ENCODE results near the gene NR0B2. TPM values are rescaled to one million over a fixed set of nuclear protein-coding genes. Genes with fewer than 3 reads are reported as not detected.
A peak's percentile ranks its signal among the peaks of the same experiment; 100 is the strongest.

The NR0B2 gene
- total and polyA plus RNA-seq, 12 donors = 2.7 to 14.7 (median 6.1) TPM

DNA sequence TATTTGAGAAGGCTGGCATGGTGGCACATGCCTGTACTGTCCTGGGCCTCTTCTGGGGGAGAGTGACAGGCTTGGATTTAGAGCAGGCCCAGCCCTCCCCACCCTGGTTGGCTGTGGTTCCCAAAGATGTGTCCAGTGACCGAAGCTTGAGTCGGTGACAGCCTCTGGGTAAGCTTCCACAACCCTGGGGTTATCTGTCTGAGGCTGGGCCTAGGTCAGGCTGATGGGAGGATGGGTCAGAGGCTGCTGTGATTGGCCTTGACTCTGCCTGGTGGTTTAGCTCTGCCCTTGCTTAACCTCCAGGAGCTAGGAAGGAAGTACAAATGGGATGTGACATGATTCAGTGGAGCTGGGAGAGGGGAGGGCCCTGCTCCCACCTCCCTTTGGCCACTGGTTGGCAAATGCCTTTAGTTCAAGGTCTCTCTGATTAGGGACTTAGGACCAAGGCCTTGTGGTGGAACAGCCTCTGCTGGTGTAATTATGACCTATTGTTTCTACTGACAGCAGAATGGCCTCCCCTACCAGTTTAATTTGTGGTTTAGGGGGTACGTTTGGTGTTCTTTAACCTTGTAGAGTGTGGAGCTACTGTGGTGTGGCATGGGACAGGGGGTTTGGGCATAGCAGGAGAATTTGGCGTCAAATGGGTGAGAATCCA, 24.4 kb upstream of the NR0B2 start:
- WGBS, 2 donors = 60 to 64% methylated on average over 4 of the region's 4 CpGs
- TF ChIP-seq, protein P1, sequence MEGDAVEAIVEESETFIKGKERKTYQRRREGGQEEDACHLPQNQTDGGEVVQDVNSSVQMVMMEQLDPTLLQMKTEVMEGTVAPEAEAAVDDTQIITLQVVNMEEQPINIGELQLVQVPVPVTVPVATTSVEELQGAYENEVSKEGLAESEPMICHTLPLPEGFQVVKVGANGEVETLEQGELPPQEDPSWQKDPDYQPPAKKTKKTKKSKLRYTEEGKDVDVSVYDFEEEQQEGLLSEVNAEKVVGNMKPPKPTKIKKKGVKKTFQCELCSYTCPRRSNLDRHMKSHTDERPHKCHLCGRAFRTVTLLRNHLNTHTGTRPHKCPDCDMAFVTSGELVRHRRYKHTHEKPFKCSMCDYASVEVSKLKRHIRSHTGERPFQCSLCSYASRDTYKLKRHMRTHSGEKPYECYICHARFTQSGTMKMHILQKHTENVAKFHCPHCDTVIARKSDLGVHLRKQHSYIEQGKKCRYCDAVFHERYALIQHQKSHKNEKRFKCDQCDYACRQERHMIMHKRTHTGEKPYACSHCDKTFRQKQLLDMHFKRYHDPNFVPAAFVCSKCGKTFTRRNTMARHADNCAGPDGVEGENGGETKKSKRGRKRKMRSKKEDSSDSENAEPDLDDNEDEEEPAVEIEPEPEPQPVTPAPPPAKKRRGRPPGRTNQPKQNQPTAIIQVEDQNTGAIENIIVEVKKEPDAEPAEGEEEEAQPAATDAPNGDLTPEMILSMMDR (IDR thresholded peaks at IDR 0.05) = no peak
- Histone ChIP-seq H3K36me3 (peaks cover 0 to 66% (median 25%) of the 10 kb centered on the region in 9 donors), H3K4me1 (peaks cover 5 to 37% (median 21%) of the 10 kb centered on the region in 9 donors), H3K9me3 (no peaks in the 10 kb centered on the region), H3K4me3 (no peak overlapping the region), H3K27me3 (no peaks in the 10 kb centered on the region), H3K27ac (peak overlapping the region in 9 of 10 donors; percentile 7 to 79 (median 67))
- intact Hi-C loops (cut with DNase I) = no loop called here
- ATAC-seq (peak; percentile 59 to 85 (median 76)), DNase-seq (peak; percentile 37)

DNA sequence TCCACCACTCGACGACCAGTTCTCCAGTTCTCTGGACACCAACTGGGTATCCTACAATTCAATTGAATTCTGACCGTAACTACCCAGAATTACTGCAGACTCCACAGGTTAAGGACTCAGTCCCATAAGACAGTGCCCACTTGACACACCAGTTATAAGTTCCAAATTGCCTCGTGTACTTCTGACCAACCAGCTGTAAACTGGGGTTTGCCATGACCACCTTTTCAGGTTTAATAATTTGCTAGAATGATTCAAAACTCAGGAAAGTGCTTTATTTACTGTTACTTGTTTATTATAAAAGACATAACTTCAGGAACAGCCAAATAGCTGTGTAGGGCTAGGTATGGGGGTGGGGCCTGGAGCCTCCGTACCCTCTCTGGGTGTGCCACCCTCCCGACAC, 23.0 kb upstream of the NR0B2 start:
- intact Hi-C loops (cut with DNase I) = no loop called here
- WGBS, 2 donors = 81 to 87% methylated on average over 6 of the region's 6 CpGs
- no peaks in the 10 kb centered on the region for H3K9me3 ChIP-seq
- peak overlapping the region in 1 of 10 donors; percentile 30 for H3K27ac ChIP-seq
- TF ChIP-seq, protein P1 (IDR thresholded peaks at IDR 0.05) = no peak
- H3K27me3 ChIP-seq = no peaks in the 10 kb centered on the region
- H3K36me3 ChIP-seq = peaks cover 0 to 66% (median 12%) of the 10 kb centered on the region in 9 donors
- DNase-seq (no peak), ATAC-seq (no peak)
- H3K4me3 ChIP-seq = no peak overlapping the region
- peaks cover 5 to 33% (median 22%) of the 10 kb centered on the region in 9 donors for H3K4me1 ChIP-seq

DNA sequence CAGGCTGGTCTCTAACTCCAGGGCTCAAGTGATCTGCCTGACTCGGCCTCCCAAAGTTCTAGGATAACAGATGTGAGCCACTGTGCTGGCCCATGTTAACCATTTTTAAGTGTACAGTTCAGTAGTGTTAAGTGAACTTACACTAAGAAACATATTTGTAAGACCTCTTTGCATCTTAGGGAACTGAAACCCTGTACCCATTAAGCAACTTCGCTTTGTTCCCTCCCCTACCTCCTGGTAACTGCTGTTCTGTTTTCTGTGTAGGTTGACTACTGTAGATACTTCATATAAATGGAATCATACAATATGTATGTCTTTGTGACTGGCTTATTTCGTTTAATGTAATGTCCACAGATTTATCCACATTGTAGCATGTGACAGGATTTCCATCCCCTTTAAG, 18.8 kb upstream of the NR0B2 start:
- peaks cover 0 to 92% (median 11%) of the 10 kb centered on the region in 9 donors for H3K36me3 ChIP-seq
- intact Hi-C loops (cut with DNase I) = no loop called here
- no peak overlapping the region for H3K27ac ChIP-seq
- H3K4me3 ChIP-seq = no peak overlapping the region
- 87 to 89% methylated on average over 3 of the region's 3 CpGs for WGBS, 2 donors
- ATAC-seq (no peak), DNase-seq (no peak)
- H3K4me1 ChIP-seq = peaks cover 0 to 7% (median 2%) of the 10 kb centered on the region in 9 donors
- H3K9me3 ChIP-seq = no peaks in the 10 kb centered on the region
- TF ChIP-seq, protein P1 (IDR thresholded peaks at IDR 0.05) = no peak
- H3K27me3 ChIP-seq = no peaks in the 10 kb centered on the region

DNA sequence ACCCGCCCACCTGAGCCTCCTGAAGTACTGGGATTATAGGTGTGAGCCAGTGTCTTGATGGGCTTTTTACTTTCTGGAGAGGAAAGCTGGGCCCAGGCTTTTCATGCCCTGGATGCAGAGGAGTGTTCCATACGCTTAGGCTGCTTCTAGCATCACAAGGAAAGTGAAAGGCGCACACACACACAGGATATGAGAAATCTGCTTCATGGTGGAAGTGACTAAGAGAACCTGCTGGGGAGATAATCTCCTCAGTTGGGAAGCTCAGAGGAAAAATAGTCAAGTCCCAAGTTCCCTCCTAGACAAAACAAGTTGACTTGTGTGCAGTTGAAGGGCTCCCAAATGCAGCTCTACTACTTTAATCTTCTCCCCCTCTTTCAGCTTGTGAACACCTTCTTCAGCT, 9.9 kb upstream of the NR0B2 start:
- no peak for DNase-seq

More for the DNA sequence above, 9.9 kb upstream of the NR0B2 start:
- 90 to 92% methylated on average over 3 of the region's 3 CpGs for WGBS, 2 donors
- intact Hi-C loops (cut with DNase I) = loop anchor here in 1 of 10 donors (5.0 kb wide), 1 partner anchor 74 kb away; no protein-coding TSS in a partner anchor
- ATAC-seq = no peak
- Histone ChIP-seq H3K27me3 (no peaks in the 10 kb centered on the region), H3K36me3 (peaks cover 0 to 58% (median 21%) of the 10 kb centered on the region in 9 donors), H3K27ac (peak overlapping the region in 1 of 10 donors; percentile 8), H3K9me3 (no peaks in the 10 kb centered on the region), H3K4me3 (no peak overlapping the region), H3K4me1 (peaks cover 7 to 28% (median 22%) of the 10 kb centered on the region in 9 donors)
- TF ChIP-seq, protein P1 (IDR thresholded peaks at IDR 0.05) = no peak
